NCI-H345 (cell line): ENCODE measurements around the gene SNX32.
A peak's percentile ranks its signal among the peaks of the same experiment; 100 is the strongest.

Experiments
- DNase-seq: peaks from one replicate; lab custom pipeline; 2025; lab: John Stamatoyannopoulos, UW

SNX32 gene

DNA sequence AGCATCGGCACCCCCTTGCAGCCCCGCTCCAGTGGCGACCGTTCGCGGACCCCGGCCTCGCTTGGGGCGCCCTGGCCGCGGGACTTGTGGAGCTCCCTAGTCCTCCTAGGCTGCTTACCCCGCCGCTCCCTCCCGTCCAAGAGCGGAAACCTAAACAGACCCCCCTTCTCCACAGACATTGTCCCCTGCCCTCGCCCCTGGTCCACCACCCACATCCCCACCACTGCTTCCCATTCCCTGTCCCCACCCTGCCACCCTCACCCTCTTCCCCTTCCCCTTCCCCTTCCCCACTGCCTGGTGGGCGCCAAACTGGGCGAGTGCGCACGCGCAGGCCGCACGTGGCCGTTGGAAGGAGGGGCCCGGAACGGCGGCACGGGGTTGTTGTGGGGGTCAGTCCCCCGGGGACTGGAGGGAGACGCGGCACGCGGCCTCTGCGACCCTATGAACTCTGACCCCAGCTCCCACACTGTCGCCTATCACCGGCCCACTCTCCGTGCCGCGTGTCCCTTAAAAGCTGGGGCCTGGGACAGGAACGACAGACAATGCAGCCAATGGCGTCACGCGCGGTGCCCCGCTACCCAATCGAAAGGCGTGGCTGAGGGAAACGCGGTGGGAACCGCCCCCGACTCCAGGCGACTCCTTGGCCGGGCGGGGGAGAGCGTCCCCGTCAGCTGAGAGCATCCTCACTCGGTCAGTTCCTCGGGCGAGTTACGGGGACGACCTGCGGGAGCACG is at the start of gene SNX32:
SNX32 (plus strand) TSS at position 667 of the 734 bp plus-strand sequence. CDS start 103 bp downstream, outside the sequence.
- DNase-seq = peak; percentile 94

DNA sequence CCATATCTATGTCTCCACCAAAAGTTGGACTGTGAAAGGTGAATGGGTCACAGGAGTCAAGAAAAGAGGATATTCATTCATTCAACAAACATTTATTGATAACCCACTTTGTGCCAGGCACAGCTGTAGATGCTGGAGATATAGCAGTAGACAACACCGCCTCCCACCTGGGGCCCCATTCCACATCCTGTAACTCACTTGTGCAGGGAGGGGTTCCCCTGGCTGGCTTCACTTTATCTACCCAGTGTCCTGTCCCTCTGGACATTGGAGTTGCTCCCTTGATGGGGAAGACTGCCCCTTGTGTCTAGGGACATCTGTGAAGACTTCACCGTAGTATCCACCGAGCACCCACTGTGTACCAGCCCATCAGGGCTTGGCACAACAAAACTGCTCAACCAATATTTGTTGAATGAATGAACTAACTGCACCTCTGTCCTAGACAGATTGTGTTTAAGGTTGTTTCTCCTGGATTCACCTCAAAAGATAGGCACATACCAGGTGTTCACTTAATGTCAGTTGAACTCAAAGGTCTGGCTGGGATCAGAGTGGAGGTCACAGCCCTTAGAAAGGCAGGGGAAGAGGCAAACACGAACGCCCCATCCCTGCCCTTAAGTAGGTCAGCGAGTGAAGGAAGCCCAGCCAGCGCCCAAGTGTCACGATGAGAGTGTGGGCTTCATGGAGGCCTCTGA is 48.3 kb upstream of the SNX32 start:
- no peak for DNase-seq

DNA sequence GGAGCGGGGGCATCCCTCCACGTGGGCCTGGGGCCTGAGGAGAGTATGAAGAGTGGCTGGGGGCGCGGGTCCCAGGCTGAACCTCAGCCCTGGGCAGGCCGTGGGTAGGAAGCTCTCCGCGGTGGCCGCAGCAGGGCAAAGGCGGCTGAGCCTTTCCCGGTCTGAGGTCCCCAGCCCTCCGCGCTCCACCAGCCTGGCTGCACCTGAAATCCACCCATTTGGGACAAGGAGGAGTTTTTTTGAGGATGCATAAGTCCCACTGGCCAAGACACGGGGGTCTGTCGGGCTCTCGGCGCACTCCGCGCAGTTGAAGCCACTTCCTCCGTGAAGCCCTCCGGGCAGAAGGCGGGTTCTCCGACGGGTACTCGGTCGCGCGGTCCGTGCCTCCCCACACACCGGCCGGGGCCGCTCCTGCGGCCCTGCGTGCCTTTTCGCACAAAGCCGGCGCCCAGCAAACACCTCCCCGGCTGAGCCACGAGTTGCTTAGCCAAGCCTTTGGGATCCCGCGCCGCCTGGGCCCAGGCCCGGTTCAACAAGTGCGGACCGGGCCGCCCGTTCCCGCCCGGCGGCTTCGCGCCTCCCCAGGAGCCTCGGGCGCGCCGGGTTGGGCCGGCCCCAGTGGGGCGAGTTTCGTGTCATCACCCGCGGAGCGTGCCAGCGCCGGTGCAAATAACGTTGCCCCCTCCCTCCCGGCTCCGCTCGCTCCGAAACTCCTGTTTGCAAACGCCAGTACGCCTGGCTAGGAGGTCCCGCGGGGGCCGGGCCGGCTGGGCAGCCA is 47.6 kb upstream of the SNX32 start:
- no peak for DNase-seq

DNA sequence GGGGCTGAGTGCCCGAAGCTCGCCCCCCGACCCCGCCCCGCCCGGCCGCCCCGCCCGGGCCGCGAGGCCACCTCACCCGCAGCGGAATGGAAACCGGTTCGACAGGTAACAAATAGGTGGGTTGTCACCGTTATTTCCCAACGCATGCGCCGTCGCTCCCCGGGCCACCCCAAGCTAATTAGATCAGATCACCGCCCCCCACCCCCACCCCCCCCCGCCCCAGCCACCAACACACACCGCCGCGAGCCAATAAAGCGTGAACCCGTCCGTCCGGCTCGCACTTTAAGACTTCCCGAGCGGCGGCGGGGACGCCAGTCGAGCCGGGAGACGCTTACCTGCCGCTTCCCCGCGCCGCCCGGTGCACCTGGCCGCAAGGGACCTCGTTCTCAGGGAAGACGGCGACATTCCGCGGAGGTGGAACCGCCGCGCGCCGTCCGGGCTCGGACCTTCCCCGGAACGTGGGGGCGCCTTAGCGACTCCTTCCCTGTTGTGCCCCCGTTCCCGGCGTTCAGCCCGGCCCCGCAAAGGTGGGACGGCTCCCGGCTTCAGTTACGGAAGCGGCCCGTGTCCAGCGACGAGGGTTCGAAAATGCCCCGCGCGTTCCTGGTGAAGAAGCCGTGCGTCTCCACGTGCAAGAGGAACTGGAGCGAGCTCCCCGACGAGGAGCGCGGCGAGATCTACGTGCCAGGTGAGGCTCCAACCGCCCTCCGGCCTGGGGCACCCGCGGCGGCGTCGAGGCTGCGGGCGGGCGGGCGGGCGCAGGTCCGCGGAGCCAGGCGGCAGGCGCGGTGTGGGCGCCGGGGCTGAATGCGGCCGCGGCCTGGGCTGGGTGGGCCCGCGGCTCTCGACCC is 46.8 kb upstream of the SNX32 start, which contains the start of gene OVOL1:
OVOL1 (plus strand) TSS at position 278 of the 851 bp plus-strand sequence; CDS start at position 589, 311 bp downstream.
- peak; percentile 62 for DNase-seq

- DNase-seq = no peak
Observed at GRCh38 chr11:65787649-65788622, 45.8 kb upstream of the SNX32 start.

DNA sequence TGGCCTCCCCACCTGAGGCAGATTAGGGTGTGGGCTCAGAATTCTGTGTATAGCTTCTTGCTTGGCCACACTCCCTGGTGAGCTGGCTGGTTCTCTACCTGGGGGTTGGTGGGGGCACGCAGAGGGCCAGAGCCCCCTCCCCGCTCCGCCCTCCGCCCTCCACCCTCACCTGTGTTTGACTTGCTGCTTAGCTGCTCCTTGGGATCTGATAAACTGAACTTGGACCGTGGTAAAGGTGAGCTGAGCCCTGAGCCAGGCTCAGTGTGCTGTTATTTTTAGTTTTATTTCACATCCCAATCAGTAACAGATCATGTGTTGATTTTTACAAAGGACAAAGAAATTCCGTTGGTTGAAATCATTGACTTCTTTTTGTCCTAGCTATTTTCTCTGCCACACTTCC is 44.9 kb upstream of the SNX32 start:
- no peak for DNase-seq

DNA sequence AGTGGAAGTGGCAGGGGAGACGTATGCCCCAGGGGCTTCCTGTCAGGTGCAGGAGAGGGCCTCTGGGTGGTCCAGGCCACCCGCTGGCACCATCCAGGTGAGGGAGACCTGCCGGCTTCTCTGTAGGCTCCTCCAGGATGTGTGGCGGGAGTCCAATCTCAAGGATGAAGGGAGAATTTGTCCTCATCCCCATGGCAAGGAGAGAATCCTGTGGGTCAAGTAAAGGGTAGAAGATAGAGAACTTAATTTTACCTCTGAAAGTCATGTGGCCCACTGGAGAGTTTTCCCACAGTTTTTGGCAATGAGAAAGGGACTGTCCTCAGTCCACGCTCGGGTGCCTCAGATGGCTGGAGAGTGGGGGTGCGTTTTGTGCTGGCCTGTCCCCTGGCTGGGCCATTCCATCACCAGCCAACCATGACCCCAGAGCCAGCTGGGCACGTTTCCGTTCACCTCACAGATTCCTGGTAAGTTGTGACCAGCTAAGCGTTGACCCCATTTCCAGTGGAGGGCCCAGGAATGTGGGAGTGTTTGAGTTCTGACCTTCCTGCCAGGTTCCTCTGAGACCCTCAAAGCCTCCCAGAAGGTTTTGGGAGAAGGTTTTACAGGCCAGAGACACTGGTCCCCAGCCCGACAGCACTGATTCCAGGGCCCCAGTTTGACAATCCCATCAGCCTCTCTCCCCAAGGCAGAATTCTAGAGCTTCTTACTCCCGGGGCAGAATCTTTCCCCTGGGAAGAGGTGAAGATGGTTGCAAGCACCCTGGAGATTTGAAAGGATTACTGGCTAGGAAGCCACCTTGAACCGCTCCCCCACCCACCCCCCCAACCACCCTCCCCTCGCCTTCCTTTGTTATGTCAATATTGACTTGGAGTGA is 44.3 kb upstream of the SNX32 start:
- DNase-seq = no peak

DNA sequence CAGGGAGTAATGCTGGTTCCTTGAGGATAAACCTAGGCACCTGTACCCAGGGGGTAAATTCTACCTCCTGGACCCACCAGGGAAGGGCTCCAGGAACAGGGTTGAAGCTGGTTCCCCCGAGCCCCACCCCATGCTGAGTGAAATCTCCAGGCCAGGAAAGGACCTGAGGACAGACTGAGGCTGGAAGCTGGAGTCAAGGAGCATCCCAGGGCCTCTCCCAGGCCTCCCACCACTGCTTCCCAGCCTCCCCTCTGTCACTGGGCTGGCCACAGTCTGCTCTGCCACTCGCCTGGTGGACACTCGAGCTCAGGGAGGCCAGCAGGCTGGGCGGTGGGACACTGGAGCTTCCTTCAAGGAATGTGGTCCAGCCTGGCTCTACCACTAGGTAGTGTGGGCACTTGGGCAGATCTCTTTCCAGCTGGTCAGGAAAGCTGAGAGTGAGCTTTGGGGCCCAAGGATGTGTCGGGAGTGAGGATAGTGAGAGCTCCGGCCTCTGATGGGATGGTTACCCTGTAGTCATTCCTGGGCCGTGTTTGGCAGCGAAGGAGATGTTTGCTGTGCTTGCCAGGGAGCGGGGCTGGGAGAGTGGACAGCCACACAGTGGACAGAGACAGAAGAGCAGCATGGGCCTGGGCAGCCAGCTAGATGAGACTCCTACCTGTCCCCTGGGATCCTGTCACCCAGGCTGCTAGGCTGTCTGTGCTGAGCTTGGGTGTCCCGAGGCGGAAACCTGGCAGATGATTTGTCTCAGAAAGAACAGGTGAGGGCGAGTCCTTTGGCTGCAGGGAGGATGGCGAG is 43.5 kb upstream of the SNX32 start:
- no peak for DNase-seq

DNA sequence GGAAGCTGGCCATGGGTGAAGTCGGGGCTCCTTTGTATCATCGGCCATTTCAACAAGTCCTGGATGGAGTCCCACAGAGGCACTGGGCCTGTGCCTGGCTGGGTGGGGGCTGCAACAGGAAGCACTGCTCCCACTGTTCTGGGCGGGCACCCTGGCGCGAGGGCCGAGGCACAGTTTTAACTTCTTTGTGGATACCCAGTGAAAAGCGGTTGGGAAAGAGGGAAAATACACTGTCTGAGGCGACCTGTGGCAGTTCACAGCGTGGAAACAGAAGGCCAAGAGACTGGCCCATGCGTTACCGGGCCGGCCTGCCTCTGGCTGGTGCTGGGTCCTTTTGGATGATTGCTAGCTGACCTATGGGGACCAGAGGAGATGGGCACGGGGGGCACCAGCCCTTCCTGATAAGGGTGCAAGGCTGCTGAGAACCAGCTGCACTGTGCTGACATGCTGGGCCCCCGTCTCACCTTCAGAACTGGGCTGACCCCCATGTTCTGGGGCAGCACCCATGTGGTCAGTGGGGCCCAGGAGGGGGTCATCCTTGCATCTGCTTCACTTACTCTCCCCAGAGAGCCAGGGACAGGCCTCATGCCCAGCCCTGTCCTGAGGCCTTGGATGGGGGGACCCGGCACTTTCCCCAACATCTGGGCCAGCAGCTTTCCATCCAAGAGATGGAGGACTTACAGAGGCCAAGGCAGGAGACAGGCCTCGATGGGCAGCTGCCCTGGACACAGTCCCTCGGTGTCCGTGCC is 42.7 kb upstream of the SNX32 start:
- no peak for DNase-seq

DNA sequence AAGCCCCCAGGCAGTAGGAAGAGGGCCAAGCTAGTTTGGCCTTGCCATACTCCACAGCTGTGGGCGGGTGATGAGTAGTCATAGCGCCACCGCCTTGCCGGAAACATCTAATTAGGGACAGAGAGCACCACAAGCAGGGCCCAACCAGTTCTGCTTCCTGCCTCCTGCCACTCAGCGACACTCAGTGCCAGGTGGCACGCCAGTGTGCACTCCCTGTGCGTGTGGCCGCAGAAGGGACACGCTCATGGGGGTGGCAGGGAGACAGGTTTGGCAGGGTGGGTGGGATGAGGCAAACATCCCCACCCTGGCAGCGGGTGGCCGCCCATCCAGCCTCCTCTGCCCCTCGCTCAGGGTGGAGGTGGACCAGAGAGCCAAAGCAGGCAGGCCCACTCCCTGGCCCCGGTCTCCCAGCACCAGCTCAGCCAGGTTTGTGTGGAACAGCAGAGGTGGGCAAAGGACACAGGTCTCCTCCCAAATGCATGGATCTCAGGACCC is 42.0 kb upstream of the SNX32 start:
- no peak for DNase-seq

DNA sequence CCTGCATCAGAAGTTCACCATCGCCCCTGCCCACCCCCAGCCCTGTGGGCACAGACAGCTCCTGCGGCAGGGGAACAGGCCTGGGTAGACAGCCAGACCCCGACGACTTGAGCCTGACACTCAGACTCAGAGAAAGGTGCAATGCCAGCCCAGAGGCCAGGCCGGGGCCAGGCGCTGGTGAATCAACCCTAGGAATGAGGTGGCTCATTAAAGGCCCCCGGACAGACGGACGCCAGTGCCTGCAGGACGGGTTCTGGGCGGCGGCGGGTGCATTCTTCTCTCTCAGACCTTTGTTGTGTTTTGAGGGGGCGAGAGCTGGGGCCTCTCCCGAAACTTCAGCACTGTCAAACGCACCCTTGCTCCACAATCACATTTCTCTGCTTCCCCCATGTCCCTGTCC is 41.3 kb upstream of the SNX32 start:
- no peak for DNase-seq

DNA sequence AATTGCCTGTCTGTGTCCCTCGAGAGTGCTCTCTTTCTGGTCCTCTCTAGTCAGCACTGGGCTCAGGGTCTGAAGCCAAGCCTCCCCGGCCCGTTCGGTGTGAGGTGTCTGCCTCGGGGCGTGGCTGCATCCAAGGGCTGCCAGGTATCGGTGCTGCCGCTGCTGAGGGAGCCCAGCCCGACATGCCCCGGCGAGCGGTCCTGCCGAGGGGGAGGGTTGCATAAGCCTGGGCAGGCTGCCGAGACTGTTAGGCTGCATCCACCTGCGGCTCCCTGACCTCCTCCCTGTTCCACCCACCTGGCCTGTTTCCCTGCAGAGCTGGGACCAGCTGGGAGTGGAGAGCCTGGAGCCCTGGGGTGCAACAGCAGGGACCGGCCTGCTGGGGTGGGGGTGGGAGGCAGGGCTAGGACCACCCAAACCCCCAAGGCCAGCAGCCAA is 40.6 kb upstream of the SNX32 start:
- DNase-seq = peak; percentile 57

- no peak for DNase-seq
Observed at GRCh38 chr11:65793625-65794400, 40.0 kb upstream of the SNX32 start.

DNA sequence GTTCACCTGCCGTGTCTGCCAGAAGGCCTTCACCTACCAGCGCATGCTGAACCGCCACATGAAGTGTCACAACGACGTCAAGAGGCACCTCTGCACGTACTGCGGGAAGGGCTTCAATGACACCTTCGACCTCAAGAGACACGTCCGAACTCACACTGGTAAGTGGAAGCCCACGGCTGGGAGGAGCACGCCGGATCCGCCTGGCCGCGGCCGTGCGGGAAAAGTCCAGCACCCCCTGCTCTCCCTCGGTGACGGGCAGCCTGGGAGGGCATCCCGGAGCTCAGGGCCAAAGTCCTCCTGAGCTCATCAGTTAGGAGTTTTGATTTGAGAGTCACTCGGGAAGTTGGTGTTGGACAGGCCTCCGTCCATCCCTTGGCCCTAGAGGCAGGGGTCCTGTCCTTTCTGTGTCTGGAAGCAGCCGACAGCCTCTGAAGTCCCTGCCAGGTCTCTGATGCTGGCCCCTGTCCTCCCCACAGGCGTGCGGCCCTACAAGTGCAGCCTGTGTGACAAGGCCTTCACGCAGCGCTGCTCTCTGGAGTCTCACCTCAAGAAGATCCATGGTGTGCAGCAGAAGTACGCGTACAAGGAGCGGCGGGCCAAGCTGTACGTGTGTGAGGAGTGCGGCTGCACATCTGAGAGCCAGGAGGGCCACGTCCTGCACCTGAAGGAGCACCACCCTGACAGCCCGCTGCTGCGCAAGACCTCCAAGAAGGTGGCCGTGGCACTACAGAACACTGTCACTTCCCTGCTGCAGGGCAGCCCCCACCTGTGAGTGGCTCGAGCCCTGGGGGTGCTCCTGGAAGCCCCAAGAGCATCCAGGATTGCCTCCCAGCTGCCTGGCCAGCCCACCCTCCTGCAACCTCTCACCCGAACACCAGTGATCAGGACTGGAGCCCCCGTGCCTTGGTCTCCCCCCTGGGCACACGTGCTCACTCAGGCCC is 38.9 kb upstream of the SNX32 start:
- DNase-seq = no peak

DNA sequence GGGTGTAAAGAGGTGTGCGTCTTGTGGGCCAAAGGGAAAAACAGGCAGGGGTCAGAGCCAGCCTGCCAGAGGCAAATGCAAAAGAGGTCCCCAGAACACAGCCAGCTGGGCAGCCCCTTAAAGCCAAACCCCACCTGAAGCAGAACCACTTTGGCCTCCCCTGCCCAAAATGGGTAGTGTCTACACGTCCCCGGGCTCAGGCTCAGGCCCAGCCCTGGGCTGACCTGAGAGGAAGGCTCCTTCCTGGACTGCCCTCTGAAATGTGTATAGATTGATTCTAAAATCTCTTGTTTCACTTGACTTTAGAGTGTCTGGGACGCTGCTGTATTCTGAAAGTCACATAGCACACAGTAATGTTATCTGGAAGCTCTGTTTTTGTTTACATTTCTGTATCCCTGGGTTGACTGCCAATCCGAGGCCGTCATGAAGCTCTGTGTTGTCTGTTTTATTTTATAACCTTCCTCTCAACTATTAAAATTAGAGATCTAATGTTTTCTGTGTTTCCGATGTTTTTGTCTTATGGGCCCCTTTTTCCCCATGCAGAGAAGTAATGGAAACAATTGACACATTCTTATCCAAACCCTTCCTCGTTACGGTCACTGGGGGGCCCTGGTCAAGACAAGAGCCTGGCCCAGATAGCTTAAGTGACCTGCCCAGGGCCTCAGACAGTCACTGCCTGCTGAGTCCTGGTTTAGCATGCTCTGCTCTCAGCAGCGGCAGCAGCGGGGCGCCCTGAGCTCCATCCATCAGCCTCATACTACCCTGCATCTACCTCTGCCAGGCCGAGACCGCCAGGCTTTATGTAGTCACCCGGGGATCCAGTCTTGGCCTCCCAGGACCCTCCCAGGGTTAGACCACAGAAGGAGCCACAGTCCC is 36.8 kb upstream of the SNX32 start:
- no peak for DNase-seq
